GM12874 (cell line): Measurements from ENCODE around the gene UBE2L3.
"Not testable (repeated sequence)": the region's sequence is repeated elsewhere in the genome, so short reads cannot be mapped to it uniquely, and the experiment has no call there.

Experiments used
- CTCF ChIP-seq: IDR thresholded peaks from 2 replicates; pipeline ENCODE4 v1.5.1; 2011; ENCODE audit warnings: low read depth, mild to moderate bottlenecking, control low read depth, low read length, moderate library complexity; ENCODE audit not compliant: insufficient read depth

The UBE2L3 gene

DNA sequence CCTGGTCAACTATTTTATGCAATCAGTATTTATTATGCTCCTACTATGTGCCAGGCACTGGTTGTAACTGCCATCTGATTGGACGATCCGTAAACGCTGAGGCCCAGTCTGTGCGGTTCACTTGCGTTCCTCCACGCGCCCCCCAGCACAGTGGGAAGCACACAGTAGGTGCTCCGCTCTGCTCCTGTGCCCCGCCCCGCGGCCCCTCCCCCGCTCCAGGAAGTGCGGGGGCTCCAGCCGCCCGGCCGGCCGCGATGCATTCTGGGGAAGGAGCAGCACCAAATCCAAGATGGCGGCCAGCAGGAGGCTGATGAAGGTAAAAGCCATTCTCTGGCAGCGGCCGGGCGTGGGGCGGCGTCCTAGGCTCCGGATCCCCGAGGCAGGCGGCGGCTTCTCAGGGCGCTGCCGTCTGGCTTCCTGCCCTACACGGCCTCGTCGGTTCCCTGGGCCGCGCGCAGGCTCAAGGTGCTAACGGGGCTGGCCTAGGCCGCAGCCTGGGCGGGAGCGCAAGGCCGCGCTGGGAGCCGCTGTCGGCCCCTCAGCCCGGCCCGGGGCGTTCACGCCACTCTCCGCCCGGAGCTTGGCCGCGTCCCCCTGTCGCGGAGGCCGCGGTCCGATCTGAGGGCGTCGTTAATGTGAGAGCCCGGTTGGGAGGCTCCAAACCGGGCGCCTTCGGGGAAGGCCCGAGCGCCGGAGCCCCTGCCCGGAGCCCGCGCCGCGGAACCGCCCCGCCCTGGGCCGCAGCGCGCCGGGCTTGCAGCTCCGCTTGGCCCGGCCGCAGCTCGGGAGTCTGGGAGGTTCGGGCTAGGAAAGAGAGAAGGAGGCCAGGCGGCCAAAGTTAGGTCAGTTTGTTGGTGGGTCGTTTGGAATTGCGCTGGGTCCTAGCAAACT, at the start of gene UBE2L3:
UBE2L3 (plus strand) TSS at position 259 of the 891 bp plus-strand sequence; CDS start at position 290, 31 bp downstream.
- no peak for TF ChIP-seq CTCF

GRCh38 chr22:21551361-21551760, 16.2 kb upstream of the UBE2L3 start, which contains the start of gene RIMBP3C:
RIMBP3C (minus strand) TSS chr22:21551461; CDS start chr22:21550976, 485 bp downstream.
- TF ChIP-seq CTCF = not testable (repeated sequence)

GRCh38 chr22:21563912-21564311, 3.6 kb upstream of the UBE2L3 start:
- TF ChIP-seq CTCF = no peak

DNA sequence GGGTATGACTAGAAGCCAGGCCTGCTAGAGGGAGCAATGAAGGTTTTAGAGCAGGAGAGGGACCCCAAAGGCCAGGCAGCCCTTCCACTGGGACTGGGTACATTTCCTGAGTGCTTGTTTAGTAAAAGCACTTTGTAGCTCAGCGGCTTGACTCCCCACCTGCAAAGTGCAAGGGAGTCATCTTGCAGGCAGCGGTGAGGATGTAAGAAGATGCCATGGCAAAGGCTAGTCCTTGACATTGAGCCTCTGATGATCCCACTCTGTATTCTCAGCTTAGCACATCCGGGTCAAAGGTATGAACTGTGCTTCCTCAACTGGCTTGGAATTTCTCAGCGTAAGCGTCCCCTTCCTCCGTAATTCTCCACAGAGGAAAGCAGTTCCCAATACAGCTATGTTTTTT, 3.1 kb upstream of the UBE2L3 start:
- TF ChIP-seq CTCF = no peak

DNA sequence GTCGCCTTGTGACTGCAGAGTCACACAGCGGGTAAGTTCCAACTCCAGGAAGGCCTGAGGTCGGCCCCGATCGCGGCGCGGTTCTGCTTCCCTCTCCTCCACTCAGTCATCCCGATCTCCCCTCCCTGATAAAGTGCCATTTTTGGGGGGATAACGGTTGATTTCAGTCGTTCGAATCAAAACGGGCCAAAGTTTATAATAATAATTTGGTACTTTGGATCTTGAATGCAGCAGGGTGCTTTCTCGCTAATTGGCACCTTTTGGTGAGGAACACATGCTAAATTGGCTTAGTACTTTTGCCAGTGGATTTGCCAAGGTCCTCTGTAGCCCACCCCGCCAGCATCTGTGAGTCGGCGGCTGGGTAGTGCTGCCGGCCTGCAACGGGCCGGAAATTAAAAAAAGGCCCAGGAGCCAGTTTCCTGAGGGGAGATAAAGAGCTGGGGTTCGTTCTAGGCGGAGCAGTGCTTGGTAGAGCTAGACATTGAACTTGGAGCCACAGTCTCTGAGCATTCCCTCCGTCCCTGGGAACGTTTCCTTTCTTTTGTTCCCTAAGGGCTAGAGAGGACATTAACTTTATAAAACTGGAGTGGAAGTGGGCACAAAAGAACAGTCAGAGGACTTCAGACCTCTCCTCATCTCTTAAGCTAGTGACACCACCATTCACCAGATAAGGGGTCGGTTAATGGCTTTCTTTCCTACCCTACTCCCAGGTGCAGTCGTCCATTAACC, 997 bp downstream of the UBE2L3 start:
- TF ChIP-seq CTCF = no peak

DNA sequence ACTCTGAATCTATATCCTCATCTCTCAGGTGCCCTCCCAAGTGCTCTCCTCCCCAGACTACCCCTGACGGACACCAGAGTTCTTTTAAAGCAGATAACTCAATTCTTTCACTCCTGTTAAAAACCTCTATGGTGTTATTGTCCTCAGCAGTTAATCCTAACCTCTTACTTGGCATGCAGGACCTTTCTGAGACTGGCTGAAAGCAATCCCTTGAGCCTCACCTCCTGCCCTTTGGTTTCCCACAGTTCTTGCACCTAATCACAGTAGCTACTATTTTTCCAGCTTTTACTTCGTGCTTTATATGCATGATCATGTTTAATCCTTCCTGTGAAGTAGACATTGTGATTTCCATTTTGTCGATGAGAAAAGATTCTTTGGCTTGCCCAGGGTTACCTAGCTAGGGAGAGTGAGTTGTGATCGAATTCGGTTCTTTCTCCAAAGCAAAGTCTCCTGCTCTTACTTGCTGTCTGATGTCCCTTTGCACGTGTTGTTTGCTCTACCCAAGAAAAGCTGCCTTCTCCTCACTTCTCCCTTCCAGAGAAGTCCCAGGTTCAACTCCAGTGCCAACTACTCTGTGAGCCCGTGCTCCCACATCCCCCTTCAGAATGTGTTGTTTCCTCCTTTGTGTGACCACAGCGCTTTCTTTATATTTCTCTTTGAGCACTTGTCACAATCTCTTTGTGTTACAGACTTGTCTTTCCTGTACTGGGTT, 2.1 kb downstream of the UBE2L3 start:
- TF ChIP-seq CTCF = no peak

GRCh38 chr22:21570398-21570797, 2.9 kb downstream of the UBE2L3 start:
- TF ChIP-seq CTCF = no peak
